Lower leg skin (tissue), 4 donors: ENCODE results near the gene ZBTB1. TPM values are rescaled to one million over a fixed set of nuclear protein-coding genes. Genes with fewer than 3 reads are reported as not detected.

Experiments
- DNase-seq, 2 donors: peaks; one replicate each; pipeline ENCODE4 v3.0.0-alpha.2; 2019; ENCODE audit warnings: low spot score in 2 of 2
- H3K4me3 ChIP-seq: fragments of 200-600 bp; sonication (generic); 2 replicates; pipeline ENCODE4 v1.5.1; 2017; ENCODE audit warnings: mild to moderate bottlenecking, low read depth; ENCODE audit not compliant: poor library complexity, severe bottlenecking
- CTCF ChIP-seq, 3 donors: fragments of 450-650 bp; IDR thresholded peaks; one replicate each; pipeline ENCODE4 v1.5.1; 2016; ENCODE audit warnings: antibody characterized with exemption in 3 of 3, mild to moderate bottlenecking in 3 of 3, moderate library complexity in 2 of 3
- POLR2A ChIP-seq, 2 donors: fragments of 450-650 bp; IDR thresholded peaks; one replicate each; pipeline ENCODE4 v1.6.1; 2016 to 2017; ENCODE audit warnings: antibody characterized with exemption in 2 of 2, mild to moderate bottlenecking in 1 of 2, moderate library complexity in 1 of 2
- WGBS, 2 donors: methylation state at CpG; one replicate each; pipeline ENCODE4 v1.1.5; 2018; 5-methylcytosine and 5-hydroxymethylcytosine counted together
- intact Hi-C: fragments of 100-400 bp; cut with DNase I; formaldehyde crosslinking; loops from one replicate; pipeline ENCODE4 v1.15.0; 2023; ENCODE audit warnings: low total_unique reads
- total RNA-seq, 4 donors: library from RNA; depleted of rRNA; stranded (reverse); fragments of >200 nt; gene quantifications; one replicate each; pipeline ENCODE4 v1.1.0, GENCODE V29; 2016

ZBTB1 gene
- total RNA-seq, 4 donors from 2014 or later, result 35.2 to 50.4 (median 39.4) TPM

- no peak for DNase-seq
- intact Hi-C loops, result no loop called here
Observed at GRCh38 chr14:64478634-64479250, 25.8 kb upstream of the ZBTB1 start.

GRCh38 chr14:64488590-64489099, 15.9 kb upstream of the ZBTB1 start:
- no peak for DNase-seq
- WGBS, 2 donors, result 82 to 98% methylated on average over 5 of the region's 5 CpGs
- no peak overlapping the region for H3K4me3 ChIP-seq
- TF ChIP-seq CTCF (IDR thresholded peaks at IDR 0.05) (no peak), POLR2A (IDR thresholded peaks at IDR 0.05) (no peak)
- intact Hi-C loops, result no loop called here

More at GRCh38 chr14:64478634-64479250, 25.8 kb upstream of the ZBTB1 start:
- no peak overlapping the region for H3K4me3 ChIP-seq
- TF ChIP-seq CTCF (IDR thresholded peaks at IDR 0.05), result no peak
- no peak for TF ChIP-seq POLR2A (IDR thresholded peaks at IDR 0.05)

GRCh38 chr14:64491637-64492036, 12.9 kb upstream of the ZBTB1 start:
- TF ChIP-seq POLR2A (IDR thresholded peaks at IDR 0.05) (no peak), CTCF (IDR thresholded peaks at IDR 0.05) (no peak)
- DNase-seq, result no peak
- intact Hi-C loops, result no loop called here
- H3K4me3 ChIP-seq, result no peak overlapping the region
- 82 to 86% methylated on average over 2 of the region's 2 CpGs for WGBS, 2 donors

GRCh38 chr14:64493455-64493854, 11.1 kb upstream of the ZBTB1 start:
- no peak for DNase-seq
- H3K4me3 ChIP-seq, result no peak overlapping the region
- WGBS, 2 donors, result 86 to 93% methylated on average over 3 of the region's 3 CpGs
- intact Hi-C loops, result no loop called here
- TF ChIP-seq POLR2A (IDR thresholded peaks at IDR 0.05), result no peak
- TF ChIP-seq CTCF (IDR thresholded peaks at IDR 0.05), result no peak

GRCh38 chr14:64495252-64495651, 9.3 kb upstream of the ZBTB1 start:
- H3K4me3 ChIP-seq, result no peak overlapping the region
- DNase-seq, result no peak
- TF ChIP-seq POLR2A (IDR thresholded peaks at IDR 0.05) (no peak), CTCF (IDR thresholded peaks at IDR 0.05) (no peak)
- intact Hi-C loops, result no loop called here

GRCh38 chr14:64496764-64497163, 7.8 kb upstream of the ZBTB1 start:
- H3K4me3 ChIP-seq, result no peak overlapping the region
- no peak for DNase-seq

More at GRCh38 chr14:64496764-64497163, 7.8 kb upstream of the ZBTB1 start:
- TF ChIP-seq POLR2A (IDR thresholded peaks at IDR 0.05), result no peak
- TF ChIP-seq CTCF (IDR thresholded peaks at IDR 0.05), result no peak
- intact Hi-C loops, result no loop called here
